Spleen (tissue), 7 donors: ENCODE measurements around the gene ENO3.

ENCODE experiments used
- POLR2AphosphoS5 ChIP-seq, 3 donors: sonication (generic); formaldehyde crosslinking; IDR thresholded peaks; one replicate each; pipeline ENCODE4 v1.5.1; 2017; ENCODE audit warnings: antibody characterized with exemption in 3 of 3
- TF ChIP-seq, protein P1 (sequence below), 11 experiments: fragments of 200-600 bp in 7 of 11; fragments of 450-650 bp in 4 of 11; sonication (generic) in 4 of 11; IDR thresholded peaks in 8 of 11; conservative IDR thresholded peaks in 3 of 11; 1 replicate in 7 of 11; 2 replicates in 4 of 11; pipeline versions ENCODE4 v1.4.0 to v1.8.0; 2016 to 2021; ENCODE audit warnings: antibody characterized with exemption in 11 of 11, inconsistent platforms in 4 of 11, mild to moderate bottlenecking in 1 of 11
- donor health status: DM: no; HTN: no; CAD: no; lungs with moderate emphysema.
- donor health status: DM: no; HTN: no; CAD: no.
- donor health status: DM: no; HTN: no; CAD: no.

DNA sequence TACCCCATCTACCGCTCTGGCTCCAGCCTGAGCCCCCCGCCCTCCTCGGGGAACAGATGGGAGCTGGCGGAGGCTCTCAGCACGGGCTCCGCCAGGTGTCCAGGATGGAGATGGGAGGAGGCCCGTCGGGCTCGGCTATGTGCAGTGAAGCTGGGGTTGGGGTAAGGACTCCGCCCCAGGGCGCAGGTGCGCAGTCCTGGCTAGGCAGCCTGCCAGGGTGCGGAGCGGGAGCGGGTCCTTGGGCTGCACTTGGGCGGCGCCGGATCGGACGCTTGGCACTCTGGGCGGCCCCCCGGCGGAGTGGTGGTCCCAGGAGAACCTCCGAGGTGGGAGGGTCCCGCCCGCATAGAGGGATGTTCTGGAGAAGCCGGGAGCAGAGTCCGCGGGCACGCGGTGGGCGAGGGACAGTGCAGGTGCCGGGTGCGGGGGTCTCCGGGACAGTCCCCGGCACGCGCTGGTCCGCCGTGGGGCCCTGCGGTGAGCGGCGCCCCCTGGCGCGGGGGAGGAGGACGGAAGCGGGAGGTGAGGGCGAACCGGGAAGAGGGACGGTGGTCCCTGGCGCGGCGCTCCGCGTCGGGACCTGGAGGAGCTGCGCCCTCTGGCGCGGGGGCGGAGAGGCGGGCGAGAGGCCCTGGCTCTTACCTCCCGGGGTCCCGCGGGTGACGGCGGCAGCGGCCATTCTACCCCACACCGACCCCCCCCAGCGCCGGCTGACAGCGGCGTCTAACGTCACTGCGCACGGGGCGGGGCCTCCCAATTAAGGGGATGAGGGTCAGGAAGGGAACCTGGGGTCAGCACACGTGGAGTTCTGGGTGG is 36.2 kb downstream of the ENO3 start, which contains the start of gene CAMTA2:
- TF ChIP-seq, protein P1, sequence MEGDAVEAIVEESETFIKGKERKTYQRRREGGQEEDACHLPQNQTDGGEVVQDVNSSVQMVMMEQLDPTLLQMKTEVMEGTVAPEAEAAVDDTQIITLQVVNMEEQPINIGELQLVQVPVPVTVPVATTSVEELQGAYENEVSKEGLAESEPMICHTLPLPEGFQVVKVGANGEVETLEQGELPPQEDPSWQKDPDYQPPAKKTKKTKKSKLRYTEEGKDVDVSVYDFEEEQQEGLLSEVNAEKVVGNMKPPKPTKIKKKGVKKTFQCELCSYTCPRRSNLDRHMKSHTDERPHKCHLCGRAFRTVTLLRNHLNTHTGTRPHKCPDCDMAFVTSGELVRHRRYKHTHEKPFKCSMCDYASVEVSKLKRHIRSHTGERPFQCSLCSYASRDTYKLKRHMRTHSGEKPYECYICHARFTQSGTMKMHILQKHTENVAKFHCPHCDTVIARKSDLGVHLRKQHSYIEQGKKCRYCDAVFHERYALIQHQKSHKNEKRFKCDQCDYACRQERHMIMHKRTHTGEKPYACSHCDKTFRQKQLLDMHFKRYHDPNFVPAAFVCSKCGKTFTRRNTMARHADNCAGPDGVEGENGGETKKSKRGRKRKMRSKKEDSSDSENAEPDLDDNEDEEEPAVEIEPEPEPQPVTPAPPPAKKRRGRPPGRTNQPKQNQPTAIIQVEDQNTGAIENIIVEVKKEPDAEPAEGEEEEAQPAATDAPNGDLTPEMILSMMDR (IDR thresholded peaks at IDR 0.05 in 8 of 11, conservative IDR thresholded peaks at IDR 0.05 in 3 of 11) = peak; percentile 60 to 87 (median 78)
- peak; percentile 89 to 93 (median 91) for TF ChIP-seq POLR2AphosphoS5 (IDR thresholded peaks at IDR 0.05)
